Measurements from ENCODE around the gene TMEM219.
"Not testable (repeated sequence)": the region's sequence is repeated elsewhere in the genome, so short reads cannot be mapped to it uniquely, and the experiment has no call there.

The TMEM219 gene

GRCh38 chr16:29951625-29952365 is 10.1 kb upstream of the TMEM219 start:
- no peak for DNase-seq (ENCODE audit: low read depth)

DNA sequence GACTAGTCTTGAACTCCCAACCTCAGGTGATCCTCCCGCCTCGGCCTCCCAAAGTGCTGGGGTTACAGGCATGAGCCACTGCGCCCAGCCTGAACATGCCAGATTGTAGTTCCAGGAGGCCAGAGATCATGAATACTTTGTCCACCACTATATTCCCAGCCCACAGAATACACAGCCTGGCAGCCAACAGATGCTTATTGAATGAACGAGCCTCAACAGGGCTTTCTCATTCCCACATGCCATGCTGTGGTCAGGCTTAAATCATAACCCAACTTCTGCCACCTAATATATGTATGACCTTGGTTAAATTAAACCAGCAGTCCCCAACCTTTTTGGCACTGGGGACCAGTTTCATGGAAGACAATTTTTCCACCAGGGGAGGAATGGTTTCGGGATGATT is 3.1 kb upstream of the TMEM219 start:
- DNase-seq (ENCODE audit: low read depth) = no peak

- no peak for DNase-seq (ENCODE audit: low read depth)
Observed at GRCh38 chr16:29959293-29959692, 2.6 kb upstream of the TMEM219 start.

DNA sequence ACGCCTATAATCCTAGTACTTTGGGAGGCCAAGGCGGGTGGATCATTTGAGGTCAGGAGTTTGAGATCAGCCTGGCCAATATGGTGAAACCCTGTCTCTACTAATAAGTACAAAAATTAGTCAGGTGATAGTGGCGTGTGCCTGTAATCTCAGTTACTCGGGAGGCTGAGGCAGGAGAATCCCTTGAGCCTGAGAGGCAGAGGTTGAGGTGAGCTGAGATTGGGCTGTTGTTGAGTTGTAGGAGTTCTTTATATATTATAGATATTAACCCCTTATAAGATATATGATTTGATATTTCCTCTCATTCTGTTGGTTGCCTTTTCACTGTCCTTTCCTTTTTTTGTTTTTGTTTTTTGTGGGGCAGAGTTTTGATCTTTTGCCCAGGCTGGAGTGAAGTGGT is 2.1 kb upstream of the TMEM219 start:
- not testable (repeated sequence) for DNase-seq (ENCODE audit: low read depth)

DNA sequence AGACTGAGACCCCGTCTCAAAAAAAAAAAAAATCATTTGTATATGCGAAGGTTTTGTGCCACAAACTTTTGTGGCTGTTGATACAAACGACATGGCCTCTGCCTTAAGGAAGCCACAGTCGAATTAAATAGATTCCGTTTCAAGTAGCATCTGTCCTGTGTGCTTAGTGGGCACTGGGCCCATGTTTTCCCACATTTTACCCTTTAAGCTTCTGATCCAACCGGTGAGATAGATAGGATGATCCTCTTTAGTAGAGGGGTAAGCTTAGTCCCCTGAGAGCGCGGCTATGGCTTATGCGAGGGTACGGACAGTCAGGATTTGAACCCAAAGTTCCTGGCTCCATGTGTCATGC is 776 bp upstream of the TMEM219 start:
- DNase-seq (ENCODE audit: low read depth) = no peak

DNA sequence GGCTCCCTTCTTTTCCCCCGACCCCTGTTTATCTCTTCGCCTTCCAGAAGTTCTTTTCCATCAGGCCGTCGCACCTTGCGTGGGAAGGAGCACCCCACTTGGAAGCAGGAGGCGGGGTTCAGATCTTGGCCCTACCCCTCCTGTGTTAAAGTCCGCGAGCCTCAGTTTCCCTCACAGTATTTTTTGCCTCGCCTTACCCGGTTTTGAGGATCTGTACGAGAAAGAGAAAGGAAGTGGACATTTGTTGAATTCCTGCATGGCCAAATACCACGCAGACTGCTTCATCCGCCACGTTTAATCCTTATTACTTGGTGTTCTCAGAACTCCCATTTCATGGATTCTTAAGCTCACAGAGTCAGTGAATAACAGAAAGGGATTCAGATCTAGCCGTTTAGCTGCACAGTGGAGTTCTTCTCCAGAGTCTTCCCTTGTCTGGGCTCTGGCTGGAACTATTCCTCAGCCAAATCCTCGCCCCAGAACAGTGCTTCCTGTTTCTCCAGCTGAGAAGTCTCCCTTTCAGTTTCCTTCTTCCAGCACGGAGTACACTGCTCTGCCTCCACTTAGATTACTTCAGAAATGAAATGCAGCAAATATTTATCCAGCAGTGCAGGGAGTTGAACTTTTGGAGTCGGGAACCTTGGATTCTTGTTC is 590 bp downstream of the TMEM219 start:
- no peak for DNase-seq (ENCODE audit: low read depth)

GRCh38 chr16:29963021-29963743 is 1.3 kb downstream of the TMEM219 start:
- DNase-seq (ENCODE audit: low read depth) = no peak

DNA sequence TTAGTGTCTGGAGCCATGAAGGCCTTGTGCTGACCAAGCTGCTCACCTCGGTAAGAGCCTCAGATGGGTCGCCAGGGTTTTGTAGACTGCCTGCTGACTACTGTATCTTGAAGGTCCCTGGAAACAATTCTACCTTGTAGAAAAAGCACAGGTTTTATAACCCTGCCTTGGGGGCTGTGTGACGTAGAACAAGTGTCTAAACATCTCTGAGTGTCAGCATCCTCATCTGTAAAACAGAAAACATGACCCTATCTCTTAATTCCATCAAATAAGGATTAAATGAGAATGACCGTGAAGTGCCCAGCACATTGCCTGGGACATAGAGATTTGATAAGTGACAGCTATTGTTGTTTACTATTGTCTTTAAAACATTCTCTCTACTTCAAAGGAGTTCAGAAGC is 6.3 kb downstream of the TMEM219 start:
- DNase-seq (ENCODE audit: low read depth) = no peak

DNA sequence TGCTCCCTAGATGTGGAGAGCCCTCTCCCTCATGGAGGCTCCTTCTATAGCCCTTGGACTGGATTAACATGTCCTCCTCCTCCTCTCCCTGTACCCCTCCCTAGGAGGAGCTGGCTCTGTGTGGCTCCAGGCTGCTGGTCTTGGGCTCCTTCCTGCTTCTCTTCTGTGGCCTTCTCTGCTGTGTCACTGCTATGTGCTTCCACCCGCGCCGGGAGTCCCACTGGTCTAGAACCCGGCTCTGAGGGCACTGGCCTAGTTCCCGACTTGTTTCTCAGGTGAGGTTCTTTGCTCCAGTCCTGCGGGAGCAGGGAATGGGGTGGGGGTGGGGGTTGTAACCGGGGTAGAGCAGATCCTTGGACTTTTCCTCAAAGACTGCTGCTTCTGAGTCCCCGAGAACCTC is 9.4 kb downstream of the TMEM219 start:
- no peak for DNase-seq (ENCODE audit: low read depth)

- no peak for DNase-seq (ENCODE audit: low read depth)
Observed at GRCh38 chr16:29972500-29972899, 10.6 kb downstream of the TMEM219 start.

- no peak for DNase-seq (ENCODE audit: low read depth)
Observed at GRCh38 chr16:29972992-29973383, 11.1 kb downstream of the TMEM219 start.

DNA sequence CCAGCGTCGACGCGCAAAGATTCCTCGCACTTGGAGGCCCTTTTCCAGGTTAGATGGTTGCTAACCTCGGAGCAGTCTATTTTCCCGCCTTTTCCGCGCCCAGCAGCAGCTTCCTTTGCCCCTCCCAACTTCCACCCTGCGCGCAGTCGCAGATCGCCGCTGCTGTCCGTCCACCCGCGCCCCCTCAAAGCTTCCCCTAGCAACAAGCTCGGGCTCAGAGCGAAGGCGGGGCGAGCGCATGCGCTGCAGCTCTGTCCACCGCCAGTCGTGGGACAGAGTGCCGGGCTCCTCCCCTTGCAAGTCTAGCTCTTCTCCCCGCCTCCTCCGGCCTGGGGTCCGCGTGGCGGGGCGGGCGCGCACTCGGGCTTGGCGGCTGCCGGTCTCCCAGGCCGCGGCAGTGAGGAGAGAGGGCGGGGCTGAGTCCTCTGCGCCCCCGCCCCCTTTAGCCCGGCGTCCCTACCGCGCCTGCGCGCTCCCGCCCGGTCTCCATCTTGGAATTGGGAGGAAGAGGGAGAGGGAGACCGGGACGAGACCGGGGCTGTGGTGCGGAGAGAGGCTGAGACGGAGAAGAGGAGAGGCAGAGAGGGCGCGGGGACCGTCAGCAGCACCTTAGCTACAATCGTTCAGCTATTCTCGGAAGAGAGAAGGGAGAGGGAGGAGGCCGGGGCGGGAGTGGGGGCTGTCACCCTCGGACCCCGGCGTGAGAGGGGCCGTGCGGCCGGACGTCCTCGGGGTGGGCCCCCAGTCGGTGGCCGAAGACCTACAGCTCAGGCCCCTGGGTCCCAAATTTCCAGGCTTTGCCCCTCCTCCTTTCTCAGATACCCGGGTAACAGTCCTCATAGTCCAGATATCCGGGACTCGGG is 11.7 kb downstream of the TMEM219 start, which contains the start of gene TAOK2:
Gene TAOK2, plus strand, starts transcription at position 485 of the 863 bp plus-strand sequence. CDS start 3,905 bp downstream, outside the sequence.
- DNase-seq (ENCODE audit: low read depth) = peak; percentile 87

DNA sequence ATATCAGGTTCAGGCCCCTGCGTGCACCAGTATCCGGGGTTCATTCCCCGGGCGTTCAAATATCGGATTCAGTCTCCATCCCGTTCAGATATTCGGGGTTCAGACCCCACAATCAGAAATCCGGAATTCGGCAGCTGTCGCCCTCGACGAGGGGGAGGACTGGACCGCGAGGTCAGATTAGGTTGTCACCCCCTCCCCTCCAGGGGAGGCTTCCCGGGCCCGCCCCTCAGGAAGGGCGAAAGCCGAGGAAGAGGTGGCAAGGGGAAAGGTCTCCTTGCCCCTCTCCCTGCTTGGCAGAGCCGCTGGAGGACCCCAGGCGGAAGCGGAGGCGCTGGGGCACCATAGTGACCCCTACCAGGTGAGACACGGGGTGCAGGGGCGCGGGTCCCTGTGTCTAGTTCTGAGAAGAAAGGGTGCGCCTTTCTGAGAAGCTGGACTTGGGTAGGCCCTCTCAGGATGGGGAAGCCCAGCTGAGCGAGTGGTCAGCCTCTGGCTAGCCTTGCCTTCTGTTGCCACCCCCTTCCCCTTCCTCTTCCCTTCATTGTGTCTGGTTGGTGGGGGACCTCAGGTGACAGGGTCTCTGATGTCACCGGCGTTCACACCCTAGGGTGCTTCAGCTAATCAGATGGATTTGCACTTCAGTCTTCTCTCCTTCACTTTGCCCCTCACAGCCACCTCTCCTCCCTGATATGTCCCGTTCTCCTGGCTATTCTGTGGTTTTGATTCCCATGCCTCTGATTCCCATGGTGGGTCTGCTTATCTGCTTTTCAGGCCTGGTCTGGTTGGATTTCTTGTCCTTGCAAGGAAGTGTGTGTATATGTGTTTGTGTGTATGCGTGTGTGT is 12.6 kb downstream of the TMEM219 start:
- no peak for DNase-seq (ENCODE audit: low read depth)

- no peak for DNase-seq (ENCODE audit: low read depth)
Observed at GRCh38 chr16:29975134-29975538, 13.3 kb downstream of the TMEM219 start.

GRCh38 chr16:29975811-29976511 is 14.1 kb downstream of the TMEM219 start:
- DNase-seq (ENCODE audit: low read depth) = no peak

DNA sequence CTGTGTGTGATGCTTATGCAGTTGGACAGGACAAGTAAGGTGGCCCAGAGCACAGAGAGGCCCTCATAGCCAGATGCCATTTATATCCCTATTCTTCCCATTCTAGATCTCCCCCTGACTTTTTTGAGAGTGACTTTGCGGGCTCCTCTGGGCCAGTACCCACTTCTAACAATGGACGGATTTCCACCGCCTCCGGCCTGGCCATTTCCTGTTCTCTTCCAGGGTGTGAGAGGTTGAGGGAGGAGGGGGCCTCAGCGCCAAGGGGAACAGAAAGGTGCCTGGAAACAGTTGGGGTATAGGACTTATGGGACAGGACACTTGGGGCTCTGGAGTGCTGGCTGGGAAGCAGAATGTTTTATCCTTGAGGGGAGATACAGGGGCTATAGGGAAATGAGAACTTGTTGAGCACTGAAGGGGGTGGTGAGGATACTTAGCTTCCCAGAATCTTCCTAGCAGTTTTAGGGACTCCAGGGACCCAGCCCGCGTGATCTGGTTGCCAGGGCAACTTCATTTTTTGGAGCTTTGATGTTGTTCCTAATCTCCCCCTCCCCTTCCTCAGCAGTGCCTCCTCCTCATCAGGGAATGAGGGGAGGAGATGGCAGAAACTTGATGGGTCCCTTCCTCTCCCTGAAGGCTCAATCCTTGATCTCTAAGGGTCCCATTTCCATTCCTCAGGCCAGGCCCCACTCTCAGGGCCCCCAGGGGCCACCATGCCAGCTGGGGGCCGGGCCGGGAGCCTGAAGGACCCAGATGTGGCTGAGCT is 15.4 kb downstream of the TMEM219 start:
- DNase-seq (ENCODE audit: low read depth) = no peak

DNA sequence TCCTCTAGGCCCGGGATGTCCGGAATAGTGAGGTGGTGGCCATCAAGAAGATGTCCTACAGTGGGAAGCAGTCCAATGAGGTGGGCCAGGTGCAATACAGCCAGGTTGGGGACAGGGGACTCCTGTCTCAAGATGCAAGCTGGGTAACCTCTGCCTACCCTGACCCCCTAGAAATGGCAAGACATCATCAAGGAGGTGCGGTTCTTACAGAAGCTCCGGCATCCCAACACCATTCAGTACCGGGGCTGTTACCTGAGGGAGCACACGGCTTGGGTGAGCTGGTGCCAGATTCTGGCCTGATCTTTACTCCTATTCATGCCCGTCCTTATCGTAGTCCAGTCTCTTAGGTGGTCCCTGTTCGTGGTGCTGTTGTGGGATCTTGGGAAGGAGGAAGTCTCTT is 16.2 kb downstream of the TMEM219 start:
- no peak for DNase-seq (ENCODE audit: low read depth)

GRCh38 chr16:29978564-29979270 is 16.8 kb downstream of the TMEM219 start:
- no peak for DNase-seq (ENCODE audit: low read depth)
